ENCODE data around the gene P2RX4.
"Not testable (repeated sequence)": the region's sequence is repeated elsewhere in the genome, so short reads cannot be mapped to it uniquely, and the experiment has no call there.

P2RX4 gene

GRCh38 chr12:121223292-121224285, 13.7 kb downstream of the P2RX4 start:
- DNase-seq = no peak

- DNase-seq = no peak
Measured at GRCh38 chr12:121224591-121224990, 14.7 kb downstream of the P2RX4 start.

GRCh38 chr12:121226399-121226798, 16.5 kb downstream of the P2RX4 start:
- no peak for DNase-seq

GRCh38 chr12:121226871-121227270, 16.9 kb downstream of the P2RX4 start:
- not testable (repeated sequence) for DNase-seq

- no peak for DNase-seq
Measured at GRCh38 chr12:121227294-121227693, 17.4 kb downstream of the P2RX4 start.

- DNase-seq = no peak
Measured at GRCh38 chr12:121228919-121229665, 19.2 kb downstream of the P2RX4 start.

- peak; percentile 14 for DNase-seq
Measured at GRCh38 chr12:121229826-121230537, 20.1 kb downstream of the P2RX4 start.

- no peak for DNase-seq
Measured at GRCh38 chr12:121230538-121230907, 20.6 kb downstream of the P2RX4 start.

GRCh38 chr12:121232163-121232562, 22.2 kb downstream of the P2RX4 start:
- no peak for DNase-seq

- no peak for DNase-seq
Measured at GRCh38 chr12:121232977-121233627, 23.2 kb downstream of the P2RX4 start.

GRCh38 chr12:121233628-121234020, 23.7 kb downstream of the P2RX4 start:
- no peak for DNase-seq

- no peak for DNase-seq
Measured at GRCh38 chr12:121236776-121237175, 26.8 kb downstream of the P2RX4 start.

- DNase-seq = no peak
Measured at GRCh38 chr12:121237415-121237814, 27.5 kb downstream of the P2RX4 start.

- DNase-seq = no peak
Measured at GRCh38 chr12:121238086-121238485, 28.2 kb downstream of the P2RX4 start.

GRCh38 chr12:121238604-121239350, 28.8 kb downstream of the P2RX4 start:
- no peak for DNase-seq

GRCh38 chr12:121239351-121240061, 29.6 kb downstream of the P2RX4 start:
- DNase-seq = no peak

GRCh38 chr12:121240062-121240420, 30.1 kb downstream of the P2RX4 start:
- no peak for DNase-seq

GRCh38 chr12:121240484-121241101, 30.7 kb downstream of the P2RX4 start:
- no peak for DNase-seq

GRCh38 chr12:121241156-121241970, 31.4 kb downstream of the P2RX4 start:
- no peak for DNase-seq

GRCh38 chr12:121245031-121245430, 35.1 kb downstream of the P2RX4 start:
- no peak for DNase-seq

Measured in GOT3 (cell line).